Panc1 (cell line): ENCODE measurements around the gene KLK7. TPM values are rescaled to one million over a fixed set of nuclear protein-coding genes. Genes with fewer than 3 reads are reported as not detected.

Experiments
- ATAC-seq: fragments of 200-7000 bp; cut with Tn5 transposase; 2 replicates; pipeline ENCODE4 v1.9.1; 2020; ENCODE audit warnings: mild to moderate bottlenecking, moderate library complexity
- BruUV-seq: library from RNA; stranded (reverse); fragments of 400-500 nt; replicated peaks from 2 replicates; lab custom pipeline; 2021; lab: Mats Ljungman, UMichigan
- CTCF ChIA-PET: fragments of 300-600 bp; sonication (Branson Sonifier 250); formaldehyde crosslinking; loops from one replicate; lab custom pipeline; 2022; ENCODE audit warnings: antibody characterized with exemption; lab: Charles Lee
- POLR2A ChIA-PET: fragments of 300-600 bp; sonication (Branson Sonifier 250); formaldehyde crosslinking; loops from one replicate; lab custom pipeline; 2022; ENCODE audit warnings: antibody characterized with exemption; lab: Charles Lee
- DNase-seq: peaks from one replicate; pipeline ENCODE4 v3.0.0-alpha.2; 2010; ENCODE audit warnings: low read depth, low spot score
- H3K27ac ChIP-seq: 2 replicates; pipeline ENCODE4 v1.5.1; 2011; ENCODE audit warnings: mild to moderate bottlenecking, low read length, inconsistent platforms
- H3K27me3 ChIP-seq: fragments of 200-500 bp; sonication (Bioruptor generic); 2 replicates; pipeline ENCODE4 v1.6.0; 2014; ENCODE audit warnings: low read length, inconsistent platforms; ENCODE audit not compliant: control insufficient read depth, insufficient read depth
- H3K36me3 ChIP-seq: fragments of 200-500 bp; sonication (Bioruptor generic); 2 replicates; pipeline ENCODE4 v1.5.1; 2014; ENCODE audit warnings: inconsistent platforms, mild to moderate bottlenecking, low read length, moderate library complexity; ENCODE audit not compliant: control insufficient read depth, insufficient read depth
- H3K4me1 ChIP-seq: 2 replicates; pipeline ENCODE4 v1.5.1; 2011; ENCODE audit warnings: inconsistent platforms, mild to moderate bottlenecking, low read length, moderate library complexity; ENCODE audit not compliant: control insufficient read depth, insufficient read depth
- H3K4me3 ChIP-seq, 2 experiments: 2 replicates each; pipeline ENCODE4 v1.5.1; 2011 to 2012; ENCODE audit warnings: low read depth in 2 of 2, low read length in 2 of 2, mild to moderate bottlenecking in 2 of 2, inconsistent platforms in 1 of 2, moderate library complexity in 1 of 2
- H3K9me3 ChIP-seq: fragments of 200-500 bp; sonication (Bioruptor generic); 2 replicates; pipeline ENCODE4 v1.5.1; 2014; ENCODE audit warnings: low read depth, mild to moderate bottlenecking, inconsistent platforms, low read length, moderate library complexity; ENCODE audit not compliant: control insufficient read depth, insufficient read depth
- POLR2AphosphoS5 ChIP-seq: IDR thresholded peaks from 2 replicates; pipeline ENCODE4 v1.6.1; 2012; ENCODE audit warnings: mild to moderate bottlenecking, low read depth, low read length, moderate library complexity
- REST ChIP-seq, 2 experiments: IDR thresholded peaks; 2 replicates each; pipeline ENCODE4 v1.6.1; 2011 to 2012; ENCODE audit warnings: low read depth in 2 of 2, control low read depth in 1 of 2, low read length in 1 of 2, mild to moderate bottlenecking in 1 of 2, moderate library complexity in 1 of 2; ENCODE audit not compliant: insufficient read depth in 1 of 2
- SIN3A ChIP-seq: IDR thresholded peaks from 2 replicates; pipeline ENCODE4 v1.6.1; 2012; ENCODE audit warnings: low read depth, mild to moderate bottlenecking, low read length, moderate library complexity, borderline replicate concordance; ENCODE audit not compliant: insufficient read depth
- TCF7L2 ChIP-seq: IDR thresholded peaks from 2 replicates; pipeline ENCODE4 v1.6.1; 2011; ENCODE audit warnings: mild to moderate bottlenecking, low read depth, low read length, inconsistent platforms
- in situ Hi-C: cut with HindIII; loops from 2 replicates; pipeline ENCODE4 v1.10.0; 2016; ENCODE audit warnings: low sequenced_read_pairs, low pct_unique_long_range_greater_than_20kb
- intact Hi-C: fragments of 100-400 bp; cut with micrococcal nuclease; formaldehyde crosslinking; loops from one replicate; pipeline ENCODE4 v1.10.0; 2022; ENCODE audit not compliant: unreplicated experiment
- total RNA-seq: library from RNA; stranded (reverse); gene quantifications from one replicate; pipeline ENCODE4 v1.2.1, GENCODE V29; 2021; ENCODE audit not compliant: unreplicated experiment
- TF ChIP-seq, protein P1 (sequence below): fragments of 450-650 bp; IDR thresholded peaks from 2 replicates; pipeline ENCODE4 v1.5.1; 2017; ENCODE audit warnings: mild to moderate bottlenecking

Gene KLK7
- total RNA-seq, 1 experiment from 2014 or later = not detected

- no peaks in the 10 kb centered on the region for H3K9me3 ChIP-seq
- no peaks in the 10 kb centered on the region for H3K36me3 ChIP-seq
- no peak for TF ChIP-seq SIN3A
- TF ChIP-seq, protein P1, sequence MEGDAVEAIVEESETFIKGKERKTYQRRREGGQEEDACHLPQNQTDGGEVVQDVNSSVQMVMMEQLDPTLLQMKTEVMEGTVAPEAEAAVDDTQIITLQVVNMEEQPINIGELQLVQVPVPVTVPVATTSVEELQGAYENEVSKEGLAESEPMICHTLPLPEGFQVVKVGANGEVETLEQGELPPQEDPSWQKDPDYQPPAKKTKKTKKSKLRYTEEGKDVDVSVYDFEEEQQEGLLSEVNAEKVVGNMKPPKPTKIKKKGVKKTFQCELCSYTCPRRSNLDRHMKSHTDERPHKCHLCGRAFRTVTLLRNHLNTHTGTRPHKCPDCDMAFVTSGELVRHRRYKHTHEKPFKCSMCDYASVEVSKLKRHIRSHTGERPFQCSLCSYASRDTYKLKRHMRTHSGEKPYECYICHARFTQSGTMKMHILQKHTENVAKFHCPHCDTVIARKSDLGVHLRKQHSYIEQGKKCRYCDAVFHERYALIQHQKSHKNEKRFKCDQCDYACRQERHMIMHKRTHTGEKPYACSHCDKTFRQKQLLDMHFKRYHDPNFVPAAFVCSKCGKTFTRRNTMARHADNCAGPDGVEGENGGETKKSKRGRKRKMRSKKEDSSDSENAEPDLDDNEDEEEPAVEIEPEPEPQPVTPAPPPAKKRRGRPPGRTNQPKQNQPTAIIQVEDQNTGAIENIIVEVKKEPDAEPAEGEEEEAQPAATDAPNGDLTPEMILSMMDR = no peak
- no peak for TF ChIP-seq REST (IDR thresholded peaks at IDR 0.05; ENCODE audit: insufficient read depth in 1 of 2, low read depth in 2 of 2, low read length in 1 of 2)
- TF ChIP-seq TCF7L2 = no peak
- no peak for TF ChIP-seq POLR2AphosphoS5
- in situ Hi-C loops (no loop called here), intact Hi-C loops (no loop called here)
- no peaks in the 10 kb centered on the region; the same call in 1 of the 2 replicates for H3K27me3 ChIP-seq
- H3K4me3 ChIP-seq = no peak overlapping the region
- no peaks in the 10 kb centered on the region for H3K4me1 ChIP-seq
- BruUV-seq = no TSS peak
- no peak overlapping the region for H3K27ac ChIP-seq
- CTCF ChIA-PET = no interaction called here
- POLR2A ChIA-PET = no interaction called here
- ATAC-seq (no peak), DNase-seq (no peak)
These were observed 19.6 kb upstream of the KLK7 start for GRCh38 chr19:51003316-51003715.

DNA sequence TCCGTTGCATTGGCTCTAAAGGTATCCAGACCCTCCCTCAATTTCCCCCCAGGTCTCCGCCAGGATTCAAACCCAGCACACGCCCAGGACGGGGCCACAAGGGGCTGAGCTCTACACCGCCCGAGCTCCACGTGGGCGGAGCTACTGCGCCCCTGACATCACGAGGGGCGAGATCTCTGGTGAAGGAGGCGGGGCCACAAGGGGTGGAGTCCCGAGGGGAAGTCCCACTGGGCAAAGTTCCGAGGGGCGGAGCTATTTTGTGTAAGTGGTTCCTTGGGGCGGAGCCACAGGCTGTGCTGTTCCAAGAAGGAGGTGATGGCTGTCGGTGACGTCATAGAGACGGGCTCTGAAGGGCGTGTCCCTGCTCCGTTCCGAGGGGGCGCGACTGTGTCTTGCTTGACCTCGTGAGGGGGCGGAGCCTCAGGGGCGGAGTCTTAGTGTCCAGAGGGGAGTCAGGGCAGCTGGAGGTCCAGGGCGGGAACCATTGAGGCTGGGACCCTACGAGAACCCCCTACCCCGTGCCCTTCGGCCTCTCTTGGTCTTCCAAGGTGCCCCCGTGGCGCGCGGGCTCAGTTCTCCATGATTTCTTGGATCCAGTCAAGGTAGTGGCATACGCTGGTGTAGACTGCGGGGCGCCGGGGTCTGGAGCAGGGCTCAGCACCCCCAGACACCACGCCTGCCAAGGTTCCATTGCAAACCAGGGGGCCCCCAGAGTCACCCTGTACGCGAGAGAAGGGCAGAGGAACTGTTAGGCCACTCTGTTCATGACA is 19.0 kb upstream of the KLK7 start:
- TF ChIP-seq SIN3A (no peak), POLR2AphosphoS5 (no peak), TCF7L2 (no peak), REST (IDR thresholded peaks at IDR 0.05; ENCODE audit: insufficient read depth in 1 of 2, low read depth in 2 of 2, low read length in 1 of 2) (no peak)
- TF ChIP-seq, protein P1 = no peak
- BruUV-seq = no TSS peak
- Histone ChIP-seq H3K9me3 (no peaks in the 10 kb centered on the region), H3K4me3 (no peak overlapping the region), H3K4me1 (no peaks in the 10 kb centered on the region), H3K27me3 (no peaks in the 10 kb centered on the region; the same call in 1 of the 2 replicates), H3K36me3 (no peaks in the 10 kb centered on the region), H3K27ac (no peak overlapping the region)
- CTCF ChIA-PET = no interaction called here
- ATAC-seq = peak; percentile 65; the same call in 1 of the 2 replicates
- in situ Hi-C loops (no loop called here), intact Hi-C loops (no loop called here)
- DNase-seq = no peak
- POLR2A ChIA-PET = no interaction called here
